ENCODE measurements around the gene VWA8.

- TF ChIP-seq POLR2A (IDR thresholded peaks at IDR 0.05): no peak
- no peak for TF ChIP-seq POLR2AphosphoS5 (IDR thresholded peaks at IDR 0.05)
- TF ChIP-seq CTCF (IDR thresholded peaks at IDR 0.05): no peak
- TF ChIP-seq EP300 (IDR thresholded peaks at IDR 0.05): no peak
Measured at GRCh38 chr13:41565846-41566245, 395.1 kb downstream of the VWA8 start.
